IPS-NIHi11 (cell line): Measurements from ENCODE around the gene CENPH.
"Not testable (repeated sequence)": the region's sequence is repeated elsewhere in the genome, so short reads cannot be mapped to it uniquely, and the experiment has no call there.

Experiments
- DNase-seq: peaks from one replicate; pipeline ENCODE4 v3.0.0; 2012; ENCODE audit warnings: mixed read lengths, low spot score

CENPH gene

DNA sequence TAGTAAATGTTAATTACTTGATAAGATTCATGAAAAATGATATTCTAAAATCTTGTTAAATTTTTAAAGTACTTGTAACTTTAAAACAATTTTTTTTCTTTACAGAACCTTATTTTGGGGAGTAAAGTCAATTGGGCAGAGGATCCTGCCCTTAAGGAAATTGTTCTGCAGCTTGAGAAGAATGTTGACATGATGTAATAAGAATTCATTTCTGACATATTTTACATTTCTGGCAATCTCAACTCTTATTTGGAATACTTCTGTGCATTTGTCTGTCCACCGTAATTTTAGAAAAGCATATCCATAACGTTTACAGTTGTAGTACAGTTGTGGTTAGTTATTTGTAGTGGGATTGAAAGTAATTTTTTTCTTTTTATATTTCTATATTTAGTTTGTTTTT, 20.2 kb downstream of the CENPH start:
- no peak for DNase-seq

DNA sequence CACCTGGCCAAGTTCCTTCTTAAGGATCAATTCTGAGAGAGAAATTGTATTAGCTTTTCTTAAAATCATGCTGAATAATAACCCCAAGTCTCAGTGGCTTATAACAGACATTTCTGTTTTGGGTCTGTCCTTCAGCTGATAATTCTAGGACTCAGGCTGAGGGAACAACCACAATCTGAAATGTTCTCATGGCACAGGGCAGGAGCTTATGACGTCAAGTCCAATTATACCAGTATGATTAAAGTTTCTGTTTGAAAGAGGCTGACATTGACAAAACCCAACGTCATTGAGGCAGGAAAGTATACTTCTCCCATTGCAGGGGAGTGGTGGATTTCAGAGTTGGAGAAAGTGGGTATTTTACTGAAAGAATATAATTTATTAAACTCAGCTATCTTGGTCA, 21.8 kb downstream of the CENPH start:
- no peak for DNase-seq

DNA sequence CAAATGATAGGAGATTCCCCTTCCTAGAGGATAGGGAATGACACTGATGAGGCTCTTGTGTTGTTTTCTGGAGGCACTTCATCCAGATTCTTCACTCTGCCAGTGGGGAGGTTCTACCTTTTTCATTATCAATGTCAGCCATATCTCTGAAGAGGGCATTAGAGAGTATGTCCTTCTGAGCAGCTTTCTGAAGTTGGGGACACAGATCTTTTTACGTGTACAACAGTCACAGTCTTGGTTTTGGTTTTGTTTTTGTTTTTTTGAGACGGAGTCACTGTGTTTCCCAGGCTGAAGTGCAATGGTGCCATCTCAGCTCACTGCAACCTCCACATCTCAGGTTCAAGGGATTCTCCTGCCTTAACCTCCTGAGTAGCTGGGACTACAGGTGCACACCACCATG, 22.6 kb downstream of the CENPH start:
- no peak for DNase-seq

DNA sequence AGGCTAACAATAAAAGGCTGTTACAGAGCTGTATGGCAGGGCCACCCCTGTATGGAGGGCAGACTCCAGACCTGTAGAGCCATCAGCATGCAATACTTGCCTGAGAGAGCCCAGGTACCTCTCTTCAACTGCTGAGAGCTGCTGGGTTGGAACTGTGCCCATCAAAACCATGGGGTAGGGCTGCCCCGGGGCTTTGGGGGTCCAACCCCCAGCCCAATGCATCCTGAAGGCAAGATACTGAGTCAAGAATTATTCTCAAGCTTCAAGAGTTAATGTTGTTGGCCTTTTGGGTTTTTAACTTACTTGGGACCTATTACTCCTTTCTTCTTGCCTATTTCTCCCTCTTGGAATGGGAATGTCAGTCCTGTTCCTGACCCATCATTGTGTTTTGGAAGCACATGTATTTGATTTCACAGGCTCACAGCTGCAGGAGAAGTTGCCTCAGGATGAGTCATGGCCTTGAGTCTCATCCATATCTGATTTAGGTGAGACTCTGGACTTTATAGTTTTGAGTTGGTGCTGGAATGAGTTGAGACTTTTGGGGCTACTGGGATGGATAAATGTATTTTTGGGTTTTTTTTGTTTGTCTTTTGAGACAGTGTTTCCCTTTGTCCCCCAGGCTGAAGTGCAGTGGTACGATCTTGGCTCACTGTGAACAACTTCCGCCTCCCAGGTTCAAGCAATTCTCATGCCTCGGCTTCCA, 24.3 kb downstream of the CENPH start:
- no peak for DNase-seq

GRCh38 chr5:69217151-69217511, 27.7 kb downstream of the CENPH start:
- no peak for DNase-seq

GRCh38 chr5:69217548-69218526, 28.5 kb downstream of the CENPH start:
- DNase-seq = peak; percentile 99

DNA sequence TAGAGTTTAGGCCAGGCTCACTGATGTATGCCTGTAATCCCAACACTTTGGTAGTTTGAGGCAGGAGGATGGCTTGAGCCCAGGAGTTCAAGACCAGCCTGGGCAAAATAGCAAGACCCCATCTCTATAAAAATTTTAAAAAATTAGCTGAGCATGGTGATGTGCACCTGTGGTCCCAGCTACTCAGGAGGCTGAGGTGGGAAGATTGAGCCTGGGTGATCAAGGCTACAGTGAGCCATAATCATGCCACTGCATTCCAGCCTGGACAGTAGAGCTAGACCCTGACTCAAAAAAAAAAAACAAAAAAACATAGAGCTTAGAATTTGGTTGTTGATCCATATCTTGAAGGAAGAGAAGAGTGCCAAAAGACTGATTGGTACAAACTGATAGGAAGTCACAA, 30.6 kb downstream of the CENPH start:
- no peak for DNase-seq

GRCh38 chr5:69220371-69220770, 31.0 kb downstream of the CENPH start:
- DNase-seq = not testable (repeated sequence)

GRCh38 chr5:69220833-69221232, 31.4 kb downstream of the CENPH start:
- not testable (repeated sequence) for DNase-seq

DNA sequence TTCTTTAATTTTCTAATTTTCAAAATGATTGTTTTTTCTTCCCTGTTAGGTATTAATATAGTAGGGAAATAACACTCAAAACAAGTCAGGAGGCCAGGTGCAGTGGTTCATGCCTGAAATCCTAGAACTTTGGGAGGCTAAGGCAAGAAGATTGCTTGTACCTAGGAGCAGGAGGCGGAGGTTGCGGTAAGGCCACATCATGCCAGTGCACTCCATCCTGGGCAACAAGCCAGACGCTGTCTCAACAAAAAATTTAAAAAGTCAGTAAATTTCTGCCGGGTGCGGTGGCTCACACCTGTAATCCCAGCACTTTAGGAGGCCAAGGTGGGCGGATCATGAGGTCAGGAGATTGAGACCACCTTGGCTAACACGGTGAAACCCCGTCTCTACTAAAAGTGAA, 35.1 kb downstream of the CENPH start:
- no peak for DNase-seq

DNA sequence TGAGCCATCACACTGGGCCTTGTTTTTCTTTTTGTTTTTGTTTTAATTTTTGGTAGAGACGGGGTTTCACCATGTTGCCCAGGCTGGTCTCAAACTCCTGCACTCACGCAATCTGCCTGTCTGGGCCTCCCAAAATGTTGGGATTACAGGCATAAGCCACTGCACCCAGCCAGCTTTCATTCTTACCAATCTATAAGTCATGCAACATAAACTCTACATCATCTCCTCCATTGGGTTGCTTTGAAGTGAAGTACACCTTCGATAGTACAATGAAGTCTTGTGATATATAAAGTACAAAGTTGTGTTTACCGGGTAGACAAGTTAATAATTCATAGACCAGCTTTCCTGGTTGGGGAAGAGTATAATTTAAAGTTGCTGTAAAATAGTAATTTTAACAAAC, 36.5 kb downstream of the CENPH start:
- DNase-seq = no peak

DNA sequence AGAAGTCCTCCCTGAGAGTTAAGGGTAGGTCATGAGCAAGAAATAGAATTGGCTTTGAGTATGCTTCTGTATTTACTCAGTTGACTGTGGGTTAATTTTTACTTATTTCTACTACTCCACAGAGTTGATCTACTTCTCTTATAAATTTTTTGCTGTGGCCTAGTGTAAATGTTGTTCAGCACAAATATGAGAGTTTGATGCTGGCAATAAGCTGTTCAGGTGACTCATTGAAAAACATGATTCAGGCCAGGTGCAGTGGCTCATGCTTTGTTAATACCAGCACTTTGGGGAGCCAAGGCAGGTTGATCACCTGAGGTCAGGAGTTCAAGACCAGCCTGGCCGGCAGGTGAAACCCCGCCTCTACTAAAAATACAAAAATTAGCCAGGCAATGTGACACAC, 40.8 kb downstream of the CENPH start:
- DNase-seq = no peak

DNA sequence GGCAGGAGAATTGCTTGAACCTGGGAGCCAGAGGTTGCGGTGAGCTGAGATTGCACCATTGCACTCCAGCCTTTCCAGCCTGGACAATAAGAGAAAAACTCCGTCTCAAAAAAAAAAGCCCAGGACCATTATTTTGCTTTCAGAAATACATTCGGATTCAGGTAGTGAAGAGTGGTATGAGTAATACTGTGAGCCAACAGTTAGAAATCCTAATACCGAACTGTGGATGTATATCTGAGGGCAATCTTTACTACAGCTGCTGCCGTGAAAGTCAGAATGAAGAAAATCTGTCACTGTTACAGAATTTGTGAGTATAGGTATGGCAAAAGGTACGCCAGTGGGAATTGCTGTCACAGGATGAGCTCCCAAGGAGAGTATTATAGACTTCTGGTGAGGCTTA, 41.9 kb downstream of the CENPH start:
- DNase-seq = no peak

DNA sequence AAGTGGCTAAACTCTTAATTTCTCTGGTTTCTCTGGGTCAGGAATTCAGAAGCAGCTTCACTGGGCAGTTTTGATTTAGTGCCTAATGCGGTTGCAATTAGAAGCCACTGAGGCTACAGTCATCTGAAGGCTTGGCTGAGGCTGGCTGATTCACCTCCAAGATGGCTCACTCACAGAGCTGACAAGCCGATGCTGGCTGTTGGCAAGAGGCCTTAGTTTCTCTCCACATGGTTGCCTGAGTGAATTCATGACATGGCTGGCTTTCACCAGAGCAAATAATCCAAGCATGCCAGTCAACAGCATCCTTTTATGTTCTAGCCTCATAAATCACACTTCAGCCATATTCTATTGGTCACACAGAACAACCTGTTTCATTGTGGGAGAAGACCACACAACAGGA, 42.5 kb downstream of the CENPH start:
- DNase-seq = no peak

- peak; percentile 99 for DNase-seq
Observed at GRCh38 chr5:69234457-69235268, 45.3 kb downstream of the CENPH start, which contains the start of gene CDK7. Gene CDK7 (plus strand): TSS chr5:69234886. CDS start chr5:69234976, 90 bp downstream.

GRCh38 chr5:69236733-69237132, 47.4 kb downstream of the CENPH start:
- not testable (repeated sequence) for DNase-seq

DNA sequence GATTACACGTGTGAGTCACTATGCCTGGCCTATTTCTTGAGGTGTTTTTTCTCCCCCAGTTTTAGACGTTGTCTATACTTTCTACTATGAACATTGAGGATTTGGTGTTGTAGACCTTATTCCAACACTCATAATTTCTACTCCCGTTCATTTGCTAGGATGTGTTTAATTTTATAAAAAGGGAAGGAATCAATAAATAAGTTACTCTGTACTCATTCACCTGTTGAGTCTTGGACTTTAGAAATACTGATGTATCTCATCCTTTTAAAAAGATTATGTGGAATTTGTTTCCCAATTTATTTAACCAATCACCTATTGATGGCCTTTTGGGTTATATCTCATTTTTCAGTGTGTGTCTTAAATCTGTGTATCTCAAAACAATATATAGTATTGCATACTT, 48.5 kb downstream of the CENPH start:
- DNase-seq = no peak

GRCh38 chr5:69238760-69239251, 49.4 kb downstream of the CENPH start:
- DNase-seq = no peak

- DNase-seq = no peak
Observed at GRCh38 chr5:69242215-69242927, 53.0 kb downstream of the CENPH start.

DNA sequence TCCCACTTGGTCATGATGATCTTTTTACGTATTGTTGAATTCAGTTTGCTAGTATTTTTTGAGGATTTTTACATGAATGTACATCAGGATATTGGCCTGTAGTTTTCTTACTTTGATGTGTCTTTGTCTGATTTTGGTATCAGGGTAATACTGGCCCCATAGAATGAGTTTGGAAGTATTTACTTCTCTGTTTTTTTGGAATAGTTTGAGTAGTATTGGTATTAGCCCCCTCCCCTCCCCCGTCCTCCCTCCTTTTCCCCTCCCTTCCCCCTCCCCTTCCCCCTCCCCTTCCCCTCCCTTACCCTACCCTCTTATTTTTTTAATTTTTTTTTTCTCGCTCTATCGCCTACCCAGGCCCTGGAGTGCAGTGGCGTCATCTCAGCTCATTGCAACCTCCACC, 55.6 kb downstream of the CENPH start:
- DNase-seq = no peak

- no peak for DNase-seq
Observed at GRCh38 chr5:69248019-69248418, 58.6 kb downstream of the CENPH start.

DNA sequence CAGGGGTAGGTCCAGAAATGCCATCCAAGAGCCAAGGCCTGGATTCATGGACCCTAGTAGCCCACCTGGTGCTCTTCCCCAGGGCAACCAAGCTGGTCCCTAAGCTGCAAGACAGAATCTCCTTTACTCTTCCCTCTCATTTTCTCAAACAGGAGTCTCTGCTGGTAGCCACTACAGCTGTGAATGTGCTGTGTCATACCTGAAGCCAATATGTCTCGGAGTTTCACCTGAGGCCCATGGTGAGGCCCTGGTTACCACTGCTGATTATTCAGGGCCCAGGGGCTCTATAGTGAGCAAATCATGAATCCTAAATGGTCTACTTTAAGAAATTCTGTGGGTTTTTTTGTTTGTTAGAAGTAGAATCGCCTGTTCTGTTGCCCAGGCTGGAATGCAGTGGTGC, 61.2 kb downstream of the CENPH start:
- no peak for DNase-seq
